PC-9 (cell line): ENCODE measurements around the gene CA12. TPM values are rescaled to one million over a fixed set of nuclear protein-coding genes. Genes with fewer than 3 reads are reported as not detected.

Experiments
- BruUV-seq: library from RNA; stranded (reverse); fragments of 400-500 nt; replicated peaks from 2 replicates; lab custom pipeline; 2021; lab: Mats Ljungman, UMichigan
- CTCF ChIA-PET: fragments of 300-600 bp; sonication (Branson Sonifier 250); formaldehyde crosslinking; loops from one replicate; lab custom pipeline; 2022; ENCODE audit warnings: antibody characterized with exemption; lab: Charles Lee
- POLR2A ChIA-PET: fragments of 300-600 bp; sonication (Branson Sonifier 250); formaldehyde crosslinking; loops from one replicate; lab custom pipeline; 2022; ENCODE audit warnings: antibody characterized with exemption; ENCODE audit not compliant: unreplicated experiment; lab: Charles Lee
- DNase-seq, 2 experiments: peaks; one replicate each; pipeline versions ENCODE4 v3.0.0 to v3.0.0-alpha.2; 2015 to 2022; ENCODE audit warnings: mixed read lengths in 1 of 2
- H2AFZ ChIP-seq: fragments of 200-600 bp; sonication (generic); 2 replicates; pipeline ENCODE4 v1.8.1; 2017; ENCODE audit warnings: antibody characterized with exemption
- H3F3A ChIP-seq: fragments of 200-600 bp; sonication (generic); 2 replicates; pipeline ENCODE4 v1.8.1; 2017; ENCODE audit warnings: antibody characterized with exemption, mild to moderate bottlenecking, low read depth; ENCODE audit not compliant: insufficient read depth
- H3K27ac ChIP-seq: fragments of 200-600 bp; sonication (generic); 2 replicates; pipeline ENCODE4 v1.6.1; 2016; ENCODE audit warnings: mixed run types
- H3K27me3 ChIP-seq: fragments of 200-600 bp; sonication (generic); 2 replicates; pipeline ENCODE4 v1.6.1; 2016; ENCODE audit warnings: low read depth, mixed run types; ENCODE audit not compliant: insufficient read depth
- H3K36me3 ChIP-seq: fragments of 200-600 bp; sonication (generic); 2 replicates; pipeline ENCODE4 v1.6.1; 2016; ENCODE audit warnings: low read depth, mixed run types
- H3K4me1 ChIP-seq: fragments of 200-600 bp; sonication (generic); replicated peaks from 2 replicates; pipeline ENCODE4 v1.6.1; 2016; ENCODE audit warnings: mixed run types; ENCODE audit not compliant: insufficient read depth
- H3K4me2 ChIP-seq: fragments of 200-600 bp; sonication (generic); 2 replicates; pipeline ENCODE4 v1.6.1; 2017; ENCODE audit warnings: mixed run types
- H3K4me3 ChIP-seq: fragments of 200-600 bp; sonication (generic); 2 replicates; pipeline ENCODE4 v1.6.1; 2016; ENCODE audit warnings: mixed run types
- H3K79me2 ChIP-seq: fragments of 200-600 bp; sonication (generic); 2 replicates; pipeline ENCODE4 v1.6.1; 2017; ENCODE audit warnings: low read depth, mixed run types
- H3K9me2 ChIP-seq: fragments of 200-600 bp; sonication (generic); 2 replicates; pipeline ENCODE4 v1.8.1; 2017; ENCODE audit warnings: mild to moderate bottlenecking; ENCODE audit not compliant: insufficient read depth
- H3K9me3 ChIP-seq: fragments of 200-600 bp; sonication (generic); 2 replicates; pipeline ENCODE4 v1.8.1; 2016; ENCODE audit warnings: low read depth; ENCODE audit not compliant: insufficient read depth
- H4K20me1 ChIP-seq: fragments of 200-600 bp; sonication (generic); 2 replicates; pipeline ENCODE4 v1.8.1; 2017; ENCODE audit not compliant: insufficient read depth
- CTCF ChIP-seq: fragments of 200-600 bp; sonication (generic); conservative IDR thresholded peaks from 2 replicates; pipeline ENCODE4 v1.6.1; 2017; ENCODE audit warnings: mixed run types, antibody characterized with exemption, mild to moderate bottlenecking, moderate library complexity
- EZH2 ChIP-seq: fragments of 200-600 bp; sonication (generic); IDR thresholded peaks from 2 replicates; pipeline ENCODE4 v1.8.0; 2017; ENCODE audit warnings: antibody characterized with exemption, low read depth
- intact Hi-C: fragments of 100-400 bp; cut with micrococcal nuclease; formaldehyde crosslinking; loops from one replicate; pipeline ENCODE4 v1.10.0; 2022; ENCODE audit not compliant: unreplicated experiment
- total RNA-seq: library from RNA; stranded (reverse); gene quantifications from 2 replicates; pipeline ENCODE4 v1.2.3, GENCODE V29; 2021

The CA12 gene
- total RNA-seq, 1 experiment from 2014 or later = 4.6 TPM

- intact Hi-C loops = loop anchor here (10.0 kb wide), 1 partner anchor 54 kb away; no protein-coding TSS in a partner anchor
- ChIA-PET POLR2A (no interaction called here), CTCF (no interaction called here)
- no peak overlapping the region for H3K4me3 ChIP-seq
- no peaks in the 10 kb centered on the region for H3K4me1 ChIP-seq
- H3K4me2 ChIP-seq = no peak overlapping the region
- no peaks in the 10 kb centered on the region for H3K36me3 ChIP-seq
- no peaks in the 10 kb centered on the region for H3F3A ChIP-seq
- BruUV-seq = no TSS peak
- H3K27ac ChIP-seq = no peak overlapping the region
- no peaks in the 10 kb centered on the region for H3K79me2 ChIP-seq
- no peaks in the 10 kb centered on the region for H3K9me3 ChIP-seq
- no peak for DNase-seq
- no peaks in the 10 kb centered on the region for H3K27me3 ChIP-seq
- H4K20me1 ChIP-seq = no peaks in the 10 kb centered on the region
- no peaks in the 10 kb centered on the region for H3K9me2 ChIP-seq
- TF ChIP-seq EZH2 (no peak), CTCF (no peak)
- H2AFZ ChIP-seq = no peak overlapping the region
Observed at GRCh38 chr15:63398456-63398855, 16.8 kb upstream of the CA12 start.

- ChIA-PET POLR2A (no interaction called here), CTCF (interaction anchor here (0.6 kb wide), 1 partner anchor 544 kb away, joined by 4 read pairs; no protein-coding TSS in a partner anchor)
- H4K20me1 ChIP-seq = no peaks in the 10 kb centered on the region
Observed at GRCh38 chr15:63396152-63396928, 14.7 kb upstream of the CA12 start.

GRCh38 chr15:63395730-63396151 lies 14.1 kb upstream of the CA12 start:
- no peaks in the 10 kb centered on the region for H3K79me2 ChIP-seq
- no peak overlapping the region for H2AFZ ChIP-seq
- H4K20me1 ChIP-seq = no peaks in the 10 kb centered on the region
- H3K9me2 ChIP-seq = no peaks in the 10 kb centered on the region
- H3K4me3 ChIP-seq = no peak overlapping the region
- H3K4me2 ChIP-seq = no peak overlapping the region
- CTCF ChIA-PET = interaction anchor here (0.6 kb wide), 1 partner anchor 543 kb away, joined by 4 read pairs; no protein-coding TSS in a partner anchor
- no peaks in the 10 kb centered on the region for H3K36me3 ChIP-seq
- TF ChIP-seq EZH2 (no peak), CTCF (no peak)
- H3K4me1 ChIP-seq = no peaks in the 10 kb centered on the region
- DNase-seq = peak; percentile 16 to 36
- no peaks in the 10 kb centered on the region for H3K27me3 ChIP-seq
- POLR2A ChIA-PET = no interaction called here
- intact Hi-C loops = loop anchor here (10.0 kb wide), 1 partner anchor 51 kb away; no protein-coding TSS in a partner anchor
- no peaks in the 10 kb centered on the region for H3K9me3 ChIP-seq
- no TSS peak for BruUV-seq
- H3K27ac ChIP-seq = no peak overlapping the region
- no peaks in the 10 kb centered on the region for H3F3A ChIP-seq

More at GRCh38 chr15:63396152-63396928, 14.7 kb upstream of the CA12 start:
- DNase-seq = no peak
- H2AFZ ChIP-seq = no peak overlapping the region
- TF ChIP-seq EZH2 (no peak), CTCF (no peak)
- H3K36me3 ChIP-seq = no peaks in the 10 kb centered on the region
- no peaks in the 10 kb centered on the region for H3K79me2 ChIP-seq
- no TSS peak for BruUV-seq
- no peaks in the 10 kb centered on the region for H3K9me3 ChIP-seq
- H3K27ac ChIP-seq = no peak overlapping the region
- H3K27me3 ChIP-seq = no peaks in the 10 kb centered on the region
- intact Hi-C loops = loop anchor here (10.0 kb wide), 1 partner anchor 52 kb away; no protein-coding TSS in a partner anchor
- H3K9me2 ChIP-seq = no peaks in the 10 kb centered on the region
- H3F3A ChIP-seq = no peaks in the 10 kb centered on the region
- no peak overlapping the region for H3K4me2 ChIP-seq
- H3K4me3 ChIP-seq = no peak overlapping the region
- H3K4me1 ChIP-seq = no peaks in the 10 kb centered on the region
